ENCODE results near the gene ERGIC1.

The ERGIC1 gene

DNA sequence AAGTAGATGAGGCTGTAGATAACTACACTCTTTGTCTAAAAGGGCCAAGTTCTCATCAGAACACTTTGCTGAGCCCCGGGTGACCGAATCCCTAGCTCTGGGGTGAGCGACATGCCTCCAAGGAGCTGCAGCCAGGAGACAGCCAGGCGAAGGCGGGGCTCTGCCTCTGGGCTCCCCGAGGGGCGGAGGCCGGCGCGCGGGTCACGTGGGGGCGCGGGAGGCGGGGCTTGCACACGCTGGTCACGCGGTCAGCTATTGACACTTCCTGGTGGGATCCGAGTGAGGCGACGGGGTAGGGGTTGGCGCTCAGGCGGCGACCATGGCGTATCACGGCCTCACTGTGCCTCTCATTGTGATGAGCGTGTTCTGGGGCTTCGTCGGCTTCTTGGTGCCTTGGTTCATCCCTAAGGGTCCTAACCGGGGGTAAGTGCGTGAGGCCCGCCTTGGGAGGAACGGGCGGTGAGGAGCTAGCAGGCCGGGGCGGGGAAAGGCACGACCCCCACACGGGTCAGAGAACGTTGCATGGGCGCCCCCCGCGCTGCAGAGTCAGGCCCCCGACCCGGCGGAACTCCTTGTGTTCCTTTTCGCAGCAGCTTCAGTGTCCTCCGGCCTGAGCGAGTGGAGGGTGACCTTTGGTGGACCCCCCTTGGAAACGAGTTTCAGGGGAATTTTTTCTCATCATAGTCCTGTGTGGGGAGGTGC, 149.6 kb downstream of the ERGIC1 start, which contains the start of gene ATP6V0E1:
ATP6V0E1 (plus strand) TSS at position 230 of the 702 bp plus-strand sequence; CDS start at position 320, 90 bp downstream.
- DNase-seq (ENCODE audit: low spot score), result peak; percentile 98

DNA sequence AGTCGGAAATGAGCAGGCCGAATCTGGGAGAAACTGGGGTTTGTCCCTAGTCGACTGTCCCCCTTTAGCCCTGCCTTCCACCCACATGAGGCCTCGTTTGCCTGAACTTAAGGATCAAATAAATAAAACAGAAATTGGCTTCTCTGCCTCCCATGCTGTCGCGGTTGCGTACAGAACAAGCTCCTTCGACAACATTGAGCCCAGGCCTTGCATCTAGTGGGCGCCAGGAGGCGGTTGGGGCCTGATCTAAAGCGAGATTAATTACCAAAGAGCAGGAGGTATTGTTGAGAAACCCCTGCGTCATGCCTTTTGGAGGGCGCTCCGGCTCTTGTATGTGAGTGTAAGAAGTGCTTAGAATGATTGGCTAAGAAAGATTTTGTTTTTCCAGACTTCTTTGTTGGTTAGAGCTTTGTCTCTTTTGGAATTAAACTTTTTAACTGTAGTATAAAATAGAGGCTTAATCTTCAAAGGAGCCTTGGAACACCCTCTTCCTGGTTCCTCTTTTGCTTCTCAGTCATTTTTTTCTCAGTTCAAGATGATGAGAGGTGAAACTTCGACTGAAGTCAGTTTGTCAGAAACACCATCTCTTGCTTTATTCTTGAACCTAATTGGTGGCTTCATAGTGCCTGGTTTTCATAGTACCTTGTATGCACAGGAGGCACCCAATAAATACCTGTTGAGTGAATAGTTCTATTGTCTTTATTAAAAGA, 150.3 kb downstream of the ERGIC1 start:
- DNase-seq (ENCODE audit: low spot score), result peak; percentile 69

DNA sequence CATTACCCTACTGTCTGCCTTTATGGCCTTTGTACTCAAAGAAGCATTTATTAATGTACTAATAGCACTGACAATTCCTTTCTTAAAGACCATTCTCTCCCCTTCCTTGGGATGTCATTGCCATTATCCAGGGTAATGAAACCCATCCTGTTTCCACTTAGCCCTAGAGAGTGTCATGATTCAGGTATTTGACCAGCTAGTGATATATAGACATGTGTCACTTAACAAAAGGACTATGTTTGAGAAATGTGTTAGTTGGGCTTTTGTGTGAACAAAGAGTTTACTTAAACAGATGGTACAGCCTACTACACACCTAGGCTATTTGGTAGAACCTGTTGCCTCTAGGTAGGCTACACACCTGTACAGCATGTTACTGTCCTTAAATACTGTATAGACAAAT, 151.5 kb downstream of the ERGIC1 start:
- no peak for DNase-seq (ENCODE audit: low spot score)

DNA sequence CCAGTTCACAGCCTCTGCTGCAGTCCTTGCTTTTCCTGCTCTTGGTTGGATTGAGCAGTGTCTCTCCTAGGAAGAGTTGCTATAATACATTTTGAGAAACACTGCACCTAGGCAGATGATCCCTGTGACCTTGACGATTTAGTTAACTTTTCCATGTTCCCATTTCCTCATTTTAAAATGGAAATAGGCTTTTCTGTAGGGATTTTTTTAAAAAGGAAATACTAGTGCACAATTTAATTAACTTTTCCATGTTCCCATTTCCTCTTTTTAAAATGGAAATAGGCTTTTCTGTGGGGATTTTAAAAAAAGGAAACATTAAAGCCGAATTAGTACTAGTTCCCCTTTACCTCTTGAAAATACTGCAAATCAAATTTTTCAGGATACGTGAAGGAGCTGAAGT, 154.2 kb downstream of the ERGIC1 start:
- no peak for DNase-seq (ENCODE audit: low spot score)

DNA sequence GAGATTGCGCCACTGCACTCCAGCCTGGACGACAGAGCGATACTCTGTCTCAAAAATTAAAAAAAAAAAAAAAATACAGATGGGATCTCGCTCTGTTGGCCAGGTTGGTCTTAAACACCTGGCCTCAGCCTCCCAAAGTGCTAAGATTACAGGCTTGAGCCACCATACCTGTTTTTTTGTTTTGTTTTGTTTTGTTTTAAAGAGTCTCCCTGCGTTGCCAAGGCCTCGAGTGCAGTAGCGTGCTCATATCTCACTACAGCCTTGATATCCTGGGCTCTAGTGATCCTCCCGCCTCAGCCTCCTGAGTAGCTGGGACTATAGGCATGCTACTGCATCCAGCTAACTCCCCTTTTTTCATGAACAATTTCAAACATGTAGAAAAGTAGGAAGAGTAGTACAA, 156.7 kb downstream of the ERGIC1 start:
- no peak for DNase-seq (ENCODE audit: low spot score)

DNA sequence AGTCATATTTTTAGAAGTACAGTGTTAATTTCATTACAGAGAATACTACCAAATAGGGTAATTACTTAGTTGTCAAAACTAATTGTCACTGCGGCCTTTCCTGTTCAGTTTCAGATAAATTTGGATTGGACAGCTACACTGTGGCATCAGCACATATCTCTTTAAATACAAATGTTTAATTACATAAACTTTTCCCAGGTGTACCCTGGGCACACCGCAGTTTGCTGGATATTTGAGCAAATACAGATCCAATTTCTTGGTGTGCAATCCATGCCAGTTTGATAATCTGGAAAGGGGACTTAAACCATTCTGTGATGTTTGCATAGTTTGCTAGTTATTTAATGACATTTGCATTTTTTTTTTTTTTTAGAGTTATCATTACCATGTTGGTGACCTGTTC, 160.4 kb downstream of the ERGIC1 start:
- DNase-seq (ENCODE audit: low spot score), result no peak

DNA sequence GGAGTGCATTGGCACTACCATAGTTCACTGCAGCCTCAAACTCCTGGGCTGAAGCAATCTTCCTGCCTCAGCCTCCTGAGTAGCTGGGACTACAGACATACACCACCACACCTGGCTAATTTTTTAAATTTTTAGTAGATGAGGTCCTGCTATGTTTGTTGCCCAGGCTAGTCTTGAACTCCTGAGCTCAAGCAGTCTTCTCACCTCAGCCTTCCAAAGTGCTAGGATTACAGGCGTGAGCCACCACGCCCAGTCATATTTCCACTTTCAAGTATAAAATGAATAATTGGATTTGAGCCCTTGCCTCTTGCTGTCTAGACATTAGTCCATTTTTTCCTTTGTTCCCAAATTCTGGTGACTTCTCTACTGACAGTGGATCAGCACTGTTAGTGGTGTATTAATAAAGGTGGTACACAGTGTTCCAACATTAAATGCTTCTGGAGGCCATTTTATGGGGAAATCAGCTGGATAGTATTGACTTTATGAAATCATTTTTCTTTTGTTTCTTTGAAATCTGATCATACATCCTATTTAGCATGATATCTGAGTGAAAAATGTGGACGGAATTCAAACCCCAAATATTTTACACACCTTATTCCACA, 165.4 kb downstream of the ERGIC1 start:
- DNase-seq (ENCODE audit: low spot score), result no peak

DNA sequence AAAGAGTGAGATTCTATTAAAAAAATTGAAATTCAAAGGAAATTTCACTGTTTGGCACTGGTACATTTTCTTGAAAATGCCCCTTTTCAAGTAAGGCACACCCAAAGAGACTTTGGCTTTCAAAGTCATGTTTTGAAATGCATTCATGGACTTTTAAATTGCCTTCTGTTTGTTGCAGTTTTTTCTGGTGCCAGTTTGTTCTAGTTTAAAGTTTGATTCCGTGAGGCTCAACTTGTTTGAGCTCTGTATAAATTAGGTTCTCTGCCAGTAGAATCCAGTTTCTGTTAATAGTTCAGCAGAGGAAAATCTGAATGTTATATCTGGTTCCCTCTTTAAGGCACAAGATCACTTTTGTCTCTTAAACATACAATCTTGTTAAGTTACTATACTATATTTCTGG, 165.9 kb downstream of the ERGIC1 start:
- DNase-seq (ENCODE audit: low spot score), result no peak

DNA sequence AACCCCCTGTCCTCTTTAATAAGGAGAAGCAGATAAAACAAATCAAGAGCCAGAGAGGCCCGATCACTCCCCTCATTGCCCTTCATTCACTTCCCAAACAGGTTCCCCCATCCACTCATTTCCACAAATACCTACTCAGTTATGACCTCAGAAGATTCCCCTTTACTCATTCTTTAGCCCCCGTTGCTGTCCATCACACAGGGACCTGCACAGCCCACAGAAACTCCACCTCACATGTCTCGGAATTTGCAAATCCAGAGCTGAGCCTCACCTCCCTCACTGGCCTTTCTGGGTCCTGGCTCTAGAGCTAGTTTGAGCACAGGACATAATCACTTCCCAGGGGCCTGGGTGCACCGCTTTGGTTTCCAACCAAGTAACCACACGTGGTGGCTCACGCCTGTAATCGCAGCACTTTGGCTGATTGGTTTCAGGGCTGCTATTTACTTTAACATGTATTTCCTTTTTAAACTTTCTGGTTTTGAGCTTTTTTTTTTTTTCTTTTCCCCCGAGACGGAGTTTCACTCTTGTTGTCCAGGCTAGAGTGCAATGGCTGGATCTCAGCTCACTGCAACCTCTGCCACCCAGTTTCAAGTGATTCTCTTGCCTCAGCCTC, 167.3 kb downstream of the ERGIC1 start:
- DNase-seq (ENCODE audit: low spot score), result no peak
